Measurements from ENCODE around the gene SLC25A10.

The SLC25A10 gene

DNA sequence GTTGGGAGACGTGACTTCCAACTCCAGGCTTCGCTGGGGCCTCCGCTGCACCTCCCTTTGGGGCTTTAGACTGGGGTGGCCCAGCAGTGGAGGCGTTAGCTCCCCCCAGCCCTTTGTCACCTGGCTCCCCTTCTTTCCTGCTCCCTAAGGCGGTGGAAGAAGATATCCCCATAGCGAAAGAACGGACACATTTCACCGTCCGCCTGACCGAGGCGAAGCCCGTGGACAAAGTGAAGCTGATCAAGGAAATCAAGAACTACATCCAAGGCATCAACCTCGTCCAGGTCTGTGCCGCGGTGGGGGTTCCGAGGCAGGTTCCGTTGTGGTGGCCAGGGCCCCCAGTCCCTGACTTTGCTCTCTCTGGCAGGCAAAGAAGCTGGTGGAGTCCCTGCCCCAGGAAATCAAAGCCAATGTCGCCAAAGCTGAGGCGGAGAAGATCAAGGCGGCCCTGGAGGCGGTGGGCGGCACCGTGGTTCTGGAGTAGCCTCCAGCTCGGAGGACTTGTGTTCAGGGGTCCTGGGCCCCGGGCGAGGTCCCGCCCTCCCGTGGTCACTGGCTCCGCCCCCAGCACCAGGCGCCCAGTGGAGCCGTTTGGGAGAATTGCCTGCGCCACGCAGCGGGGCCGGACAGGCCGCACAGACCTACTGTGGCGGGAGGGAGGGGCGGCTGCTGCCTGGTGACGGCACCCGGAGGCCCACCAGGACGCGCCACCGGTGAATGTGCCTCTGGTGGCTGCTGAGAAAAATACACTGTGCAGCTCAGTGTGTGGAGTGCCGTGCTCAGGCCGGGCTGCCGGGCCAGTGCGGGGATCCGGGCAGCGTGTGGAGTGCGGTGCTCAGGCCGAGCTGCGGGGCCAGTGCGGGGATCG is 5.1 kb upstream of the SLC25A10 start:
- DNase-seq = no peak

DNA sequence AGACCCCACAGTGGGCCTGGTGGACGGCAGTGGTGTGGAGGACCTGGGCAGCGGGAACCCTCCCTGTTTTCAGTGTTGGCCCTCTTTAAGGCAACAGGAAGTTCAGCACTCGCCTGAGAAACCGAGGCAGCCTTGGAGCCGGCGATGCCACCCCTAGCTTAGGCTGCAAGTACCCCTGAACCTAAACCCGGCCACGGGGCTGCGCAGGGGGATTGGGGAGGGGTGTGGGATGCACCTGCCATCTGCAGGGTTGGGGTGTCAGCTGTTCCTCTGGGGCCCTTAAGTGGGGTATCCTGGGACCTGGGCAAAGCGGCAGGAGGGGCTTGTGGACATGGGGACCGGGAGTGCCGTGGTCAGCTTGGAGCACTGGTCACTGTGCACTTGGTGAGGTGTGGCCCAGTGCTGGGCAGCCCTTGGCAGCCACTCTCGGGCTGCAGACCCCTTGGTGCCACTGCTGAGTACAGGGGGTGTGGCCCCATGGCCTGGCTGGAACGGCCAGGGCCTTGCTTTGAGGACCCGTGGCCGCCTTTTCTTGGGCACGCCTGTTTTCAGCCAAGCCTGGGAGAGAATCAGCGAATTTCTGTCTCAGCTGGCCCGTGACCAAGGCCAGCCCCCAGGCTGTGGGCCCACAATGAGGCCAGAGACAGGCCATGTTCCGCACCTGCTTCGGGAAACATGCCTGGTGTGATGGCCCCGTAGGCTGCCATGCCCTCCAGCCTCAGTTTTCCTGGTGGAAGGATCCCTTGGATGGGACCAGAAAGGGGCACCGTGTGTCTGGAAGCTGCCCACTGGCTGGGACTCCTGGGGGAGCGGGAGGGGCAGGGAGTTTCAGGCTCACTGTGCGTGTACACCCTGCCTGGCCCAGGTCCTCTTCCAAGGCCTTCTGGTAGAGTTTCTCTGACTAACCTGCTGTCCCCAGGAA is 4.1 kb upstream of the SLC25A10 start:
- DNase-seq = no peak

DNA sequence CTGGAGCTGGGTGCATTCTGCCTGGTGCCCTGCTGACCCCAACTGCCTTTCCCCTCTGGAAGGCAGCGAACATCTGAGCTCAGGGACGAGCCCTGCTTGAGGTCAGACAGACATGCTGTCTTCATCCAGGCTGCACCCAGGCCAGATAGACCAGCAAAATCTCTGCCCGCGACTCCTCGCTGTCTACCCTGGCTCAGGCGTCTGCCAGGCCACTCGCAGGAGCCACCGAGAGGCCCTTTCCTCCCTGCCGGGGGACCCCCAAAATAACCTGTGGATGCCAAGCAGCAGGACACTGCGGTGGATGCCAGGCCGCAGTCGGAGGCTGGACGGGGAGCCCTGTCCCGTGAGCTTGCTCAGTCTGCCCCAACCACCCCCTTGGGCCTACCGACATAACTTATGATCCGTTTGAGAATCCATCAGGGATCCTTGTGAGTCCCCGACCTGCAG is 3.3 kb upstream of the SLC25A10 start:
- DNase-seq = no peak

DNA sequence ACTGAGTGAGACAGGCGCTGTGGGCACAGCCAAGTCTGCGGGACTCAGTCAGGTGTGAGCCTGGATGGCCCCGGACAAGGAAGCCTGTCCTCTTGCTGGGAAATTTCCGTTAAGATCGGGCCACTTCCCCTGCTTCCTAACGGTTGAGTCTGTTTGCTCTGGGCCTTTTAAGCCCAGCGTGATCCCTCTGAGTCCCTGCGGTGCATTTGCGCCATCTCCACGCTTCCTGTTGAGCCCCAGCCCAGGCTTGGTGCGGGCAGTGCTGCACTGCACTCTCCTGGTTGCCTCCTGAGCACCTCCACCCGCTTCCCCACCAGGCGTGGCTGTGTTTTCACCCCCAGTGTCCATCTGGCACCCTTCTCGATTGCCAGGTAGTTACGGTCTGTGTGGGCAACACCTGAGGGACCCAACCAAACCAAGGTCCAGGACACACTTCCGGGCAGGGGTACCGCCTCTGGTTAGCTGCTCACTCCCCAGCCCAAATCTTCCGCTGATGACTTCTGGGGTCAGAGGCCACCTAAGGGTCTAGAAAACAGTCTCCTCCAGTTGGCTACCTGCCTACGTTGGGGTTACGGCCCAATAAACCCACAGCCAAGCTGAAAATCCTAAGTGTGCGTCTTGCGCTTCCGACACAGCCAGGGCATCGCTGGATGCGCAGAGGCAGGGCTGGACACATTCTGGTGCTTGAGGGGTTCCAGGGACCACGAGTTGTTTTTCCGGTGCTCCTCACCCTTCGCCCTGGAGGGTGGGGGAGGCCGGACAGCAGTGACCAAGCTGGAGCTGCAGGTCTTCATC is 1.4 kb upstream of the SLC25A10 start:
- DNase-seq = peak in 1 of 2 experiments; percentile 37

DNA sequence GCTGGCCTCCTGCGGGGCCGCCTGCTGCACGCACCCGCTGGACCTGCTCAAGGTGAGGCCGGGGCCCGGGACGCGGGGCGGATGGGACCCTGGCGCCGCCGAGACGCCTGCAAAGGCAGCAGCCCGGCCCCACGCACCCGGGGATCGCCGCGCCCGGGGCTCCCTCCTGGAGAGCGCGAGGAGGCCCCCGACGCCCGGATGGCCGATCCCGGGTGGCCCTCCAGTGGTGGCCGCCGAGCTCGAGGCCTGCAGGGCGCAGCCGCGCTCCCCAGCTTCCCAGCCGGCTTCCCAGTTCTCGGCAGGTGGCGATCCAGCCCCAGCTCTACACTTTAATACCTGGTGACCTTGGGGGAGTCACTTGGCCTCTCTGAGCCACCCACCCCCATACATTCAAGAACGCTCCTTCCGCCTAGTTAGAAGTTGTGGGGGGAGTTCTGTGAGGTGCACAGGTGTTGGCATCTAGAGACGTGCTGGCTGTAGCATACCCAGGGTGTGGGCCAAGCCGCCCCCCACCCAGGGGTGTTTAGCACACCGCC is 452 bp downstream of the SLC25A10 start:
- no peak for DNase-seq

DNA sequence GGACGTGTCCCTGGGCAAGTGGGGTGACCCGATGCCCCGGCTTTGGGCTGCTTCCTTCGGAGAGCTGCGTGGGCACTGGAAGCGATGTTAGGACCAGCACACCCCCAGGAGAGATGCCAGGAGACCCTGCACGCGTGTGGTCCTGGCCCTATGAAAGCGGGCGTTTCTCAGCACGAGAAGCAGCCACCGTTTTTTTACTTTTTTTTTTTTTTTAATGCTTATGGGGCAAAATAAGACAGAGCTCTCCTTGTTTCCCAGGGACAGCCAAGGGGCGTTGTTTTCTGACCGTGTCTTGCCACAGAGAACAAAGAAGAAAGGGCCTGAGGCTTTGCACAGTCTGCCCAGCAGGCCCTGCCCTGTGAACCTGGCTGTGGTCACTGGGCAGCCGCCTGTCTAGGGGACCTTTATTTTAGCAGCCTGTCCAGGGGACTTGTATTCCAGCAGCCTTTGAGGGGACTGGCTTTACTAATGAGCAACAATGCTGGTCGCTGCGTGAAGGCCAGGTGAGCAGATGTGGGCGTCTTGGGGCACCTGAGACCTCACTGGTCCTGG is 996 bp downstream of the SLC25A10 start:
- DNase-seq = no peak

DNA sequence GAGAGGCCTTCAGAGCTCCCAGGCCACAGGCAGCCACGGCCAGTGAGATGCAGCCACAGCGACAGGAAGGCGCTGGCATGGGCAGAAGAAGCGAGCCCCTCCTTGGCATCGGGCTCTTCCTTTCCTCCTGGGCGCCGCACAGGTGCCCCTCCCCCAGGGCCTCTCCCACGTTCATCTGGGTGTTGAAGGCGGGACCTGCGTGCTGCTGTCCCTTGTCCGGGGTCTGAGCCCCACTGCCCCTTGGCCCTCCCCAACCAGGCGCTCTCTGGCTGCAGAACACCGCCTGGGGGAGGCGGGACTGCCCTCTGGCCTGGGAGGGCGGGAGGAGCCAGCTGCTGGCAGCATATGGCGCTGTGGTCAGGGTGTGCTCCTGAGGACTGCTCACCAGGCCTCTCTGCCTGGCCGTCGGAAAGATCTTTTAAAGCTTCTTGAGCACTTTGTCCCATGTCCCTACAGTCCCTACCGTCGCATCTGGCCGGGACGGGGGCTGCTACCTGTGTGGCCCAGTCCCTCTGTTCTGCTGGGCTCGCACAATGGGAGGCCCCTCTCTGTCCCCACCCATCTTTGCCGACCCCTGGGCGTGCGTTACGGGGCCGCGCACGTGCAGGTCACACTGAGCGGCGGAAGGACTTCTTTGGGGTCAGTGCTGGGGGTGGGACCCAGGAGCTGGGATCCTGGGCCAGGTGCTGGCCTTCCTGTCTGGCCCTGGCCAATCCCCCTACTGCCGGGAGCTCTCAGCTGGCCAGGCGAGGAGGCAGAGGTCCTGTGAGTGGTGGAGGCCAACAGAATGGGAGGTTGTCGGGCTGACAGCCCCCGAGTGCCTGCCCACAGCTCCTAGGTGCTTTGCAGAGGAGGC is 1.7 kb downstream of the SLC25A10 start:
- no peak for DNase-seq

DNA sequence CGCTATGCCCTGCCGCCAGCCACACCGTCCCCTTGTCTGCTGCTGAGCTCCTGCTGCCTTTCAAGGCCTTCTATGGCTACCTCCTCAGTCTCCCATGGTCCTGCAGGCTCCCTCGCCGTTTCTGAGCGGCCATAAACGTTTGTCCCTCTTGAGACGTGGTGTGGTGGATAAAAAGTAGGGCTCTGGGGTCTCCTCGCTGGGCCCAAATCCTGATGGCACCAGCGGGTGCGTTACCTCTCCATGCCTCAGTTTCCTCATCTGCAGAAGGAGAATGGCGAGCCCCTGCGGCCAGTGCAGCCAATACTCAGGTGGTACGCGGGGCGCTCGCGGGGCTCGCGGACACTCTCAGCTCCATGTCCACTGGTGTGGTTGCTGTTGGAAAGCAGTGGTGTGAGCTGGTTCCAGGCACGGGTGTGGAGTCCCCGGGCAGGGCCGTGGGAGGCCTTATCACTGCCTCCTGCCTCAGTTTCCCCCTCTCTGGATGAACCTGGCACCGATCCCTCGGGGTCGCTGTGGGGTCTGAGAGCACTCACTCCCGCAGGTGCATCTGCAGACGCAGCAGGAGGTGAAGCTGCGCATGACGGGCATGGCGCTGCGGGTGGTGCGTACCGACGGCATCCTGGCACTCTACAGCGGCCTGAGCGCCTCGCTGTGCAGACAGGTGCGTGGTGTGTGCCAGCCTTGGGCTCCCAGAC is 2.5 kb downstream of the SLC25A10 start:
- no peak for DNase-seq

DNA sequence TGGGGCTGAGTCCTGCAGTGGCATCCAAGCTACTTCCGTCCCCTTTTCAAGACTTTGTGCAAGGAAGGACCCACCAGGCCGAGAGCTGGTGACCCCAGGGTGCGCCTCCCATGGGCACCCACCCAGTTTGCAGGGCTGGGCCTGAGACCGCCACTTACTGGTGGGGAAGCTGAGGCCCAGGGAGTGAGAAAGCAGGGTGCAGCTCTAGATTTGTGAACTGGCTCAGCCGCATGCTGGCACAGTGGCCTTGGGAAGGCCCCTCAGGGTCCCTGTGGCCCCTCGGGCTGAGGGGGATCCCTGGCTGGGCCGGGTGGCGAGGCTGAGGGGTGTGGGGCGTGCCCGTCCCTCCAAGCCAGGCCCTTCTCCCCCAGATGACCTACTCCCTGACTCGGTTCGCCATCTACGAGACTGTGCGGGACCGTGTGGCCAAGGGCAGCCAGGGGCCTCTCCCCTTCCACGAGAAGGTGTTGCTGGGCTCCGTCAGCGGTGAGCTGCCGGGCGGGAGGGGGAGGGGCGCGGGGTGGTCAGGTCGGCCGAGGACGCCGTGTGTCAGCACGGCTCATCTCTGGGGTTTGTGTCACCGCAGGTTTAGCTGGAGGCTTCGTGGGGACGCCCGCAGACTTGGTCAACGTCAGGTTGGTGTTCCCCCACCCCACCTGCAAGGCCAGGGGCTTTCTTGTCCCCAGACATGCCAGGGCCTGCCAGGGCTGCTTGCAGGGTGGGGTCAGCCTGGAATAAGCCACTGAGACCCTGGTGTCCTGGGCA is 3.2 kb downstream of the SLC25A10 start:
- DNase-seq = no peak

DNA sequence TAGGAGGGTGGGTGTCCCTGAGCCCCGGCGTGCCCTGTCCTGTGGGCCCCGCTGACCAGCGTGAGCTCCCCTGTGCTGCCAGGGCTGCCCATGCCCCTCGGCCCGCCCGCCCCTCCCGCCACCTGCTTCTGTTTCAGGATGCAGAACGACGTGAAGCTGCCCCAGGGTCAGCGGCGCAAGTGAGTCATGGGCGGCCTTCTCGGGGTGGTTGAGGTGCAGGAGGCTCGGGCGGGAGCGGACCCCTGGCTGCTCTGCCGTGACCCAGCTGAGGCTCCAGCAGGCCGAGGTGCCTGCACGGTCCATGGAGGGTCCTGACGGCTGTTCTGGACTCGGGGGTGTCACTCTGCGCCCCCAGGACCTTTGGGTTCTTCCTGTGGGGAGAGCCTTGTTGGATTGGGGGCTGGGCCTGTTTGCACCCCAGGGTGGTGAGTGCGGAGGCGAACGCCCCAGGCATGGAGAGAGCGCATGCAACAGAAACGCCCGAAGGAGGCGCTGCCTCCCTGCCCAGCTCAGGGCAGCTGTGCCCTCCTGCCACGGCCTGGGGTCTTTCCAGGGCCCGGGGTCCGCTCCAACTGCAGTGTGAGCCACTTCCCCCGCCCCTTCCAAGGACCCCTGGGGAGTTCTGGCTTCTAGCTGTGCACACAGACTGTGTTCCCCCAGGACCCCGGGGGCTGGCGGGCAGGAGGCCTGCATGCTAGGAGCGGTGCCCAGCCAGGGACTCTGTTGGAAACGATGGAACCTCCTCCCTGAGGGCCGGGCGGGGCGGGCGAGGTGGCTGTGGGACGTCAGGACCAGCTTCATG is 4.0 kb downstream of the SLC25A10 start:
- DNase-seq = no peak

DNA sequence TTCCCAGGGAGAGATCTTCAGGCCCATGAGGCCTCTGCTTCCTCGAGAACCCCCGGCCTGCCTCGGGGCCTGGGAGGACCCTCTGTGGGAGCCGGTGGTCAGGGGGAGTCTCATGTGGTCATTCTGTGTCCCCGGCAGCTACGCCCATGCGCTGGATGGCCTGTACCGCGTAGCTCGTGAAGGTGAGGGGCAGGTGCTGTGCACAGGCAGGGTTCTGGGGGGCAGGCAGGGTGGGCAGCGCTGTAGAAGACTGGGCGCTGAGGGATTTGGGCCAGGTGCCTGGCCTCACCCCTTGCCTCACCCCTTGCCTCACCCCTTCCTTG is 4.6 kb downstream of the SLC25A10 start:
- no peak for DNase-seq

DNA sequence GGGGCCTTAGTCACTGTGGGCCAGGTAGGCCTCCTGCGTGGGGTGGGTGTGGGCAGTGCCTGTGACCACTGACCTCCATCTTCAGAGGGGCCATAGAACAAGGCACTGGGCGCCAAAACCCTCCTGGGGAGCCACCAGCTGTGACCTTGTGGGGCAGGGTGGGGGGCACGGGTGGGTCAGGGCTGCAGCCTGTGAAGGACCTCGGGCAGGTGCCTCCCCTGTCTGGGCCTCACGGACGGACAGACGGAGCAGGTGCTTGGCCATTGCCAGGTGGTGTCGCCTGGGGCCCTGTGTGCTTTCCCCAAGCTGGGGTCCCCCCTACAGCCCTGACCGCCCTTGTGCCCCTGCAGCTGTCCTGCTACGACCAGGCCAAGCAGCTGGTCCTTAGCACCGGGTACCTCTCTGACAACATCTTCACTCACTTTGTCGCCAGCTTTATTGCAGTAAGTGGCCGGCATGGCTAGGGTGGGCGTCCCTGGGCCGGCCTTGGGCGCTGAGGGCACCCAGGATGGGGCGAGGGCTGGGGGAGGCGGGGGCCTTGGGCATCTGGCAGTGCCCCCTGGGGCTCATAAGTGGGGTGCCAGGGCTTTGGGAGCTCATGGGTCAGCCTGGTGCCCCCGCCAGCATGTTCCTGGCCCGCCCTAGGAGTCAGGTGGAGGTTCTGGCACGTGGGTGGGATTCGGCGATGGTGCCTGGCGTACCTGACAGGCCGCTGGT is 5.1 kb downstream of the SLC25A10 start:
- DNase-seq = no peak

DNA sequence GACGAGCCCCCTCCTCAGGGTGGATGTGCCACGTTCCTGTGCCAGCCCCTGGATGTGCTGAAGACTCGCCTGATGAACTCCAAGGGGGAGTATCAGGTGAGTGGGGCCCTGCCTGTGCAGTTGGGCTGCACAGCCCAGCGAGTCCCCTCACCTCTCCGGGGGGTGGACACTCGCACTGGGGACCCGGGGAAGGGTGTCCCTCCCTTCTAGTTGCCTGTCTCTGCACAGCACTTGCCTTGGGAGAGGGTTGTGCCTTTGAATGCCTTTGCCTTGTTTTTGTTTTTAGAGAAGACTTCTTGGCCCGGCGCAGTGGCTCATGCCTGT is 5.6 kb downstream of the SLC25A10 start:
- no peak for DNase-seq

DNA sequence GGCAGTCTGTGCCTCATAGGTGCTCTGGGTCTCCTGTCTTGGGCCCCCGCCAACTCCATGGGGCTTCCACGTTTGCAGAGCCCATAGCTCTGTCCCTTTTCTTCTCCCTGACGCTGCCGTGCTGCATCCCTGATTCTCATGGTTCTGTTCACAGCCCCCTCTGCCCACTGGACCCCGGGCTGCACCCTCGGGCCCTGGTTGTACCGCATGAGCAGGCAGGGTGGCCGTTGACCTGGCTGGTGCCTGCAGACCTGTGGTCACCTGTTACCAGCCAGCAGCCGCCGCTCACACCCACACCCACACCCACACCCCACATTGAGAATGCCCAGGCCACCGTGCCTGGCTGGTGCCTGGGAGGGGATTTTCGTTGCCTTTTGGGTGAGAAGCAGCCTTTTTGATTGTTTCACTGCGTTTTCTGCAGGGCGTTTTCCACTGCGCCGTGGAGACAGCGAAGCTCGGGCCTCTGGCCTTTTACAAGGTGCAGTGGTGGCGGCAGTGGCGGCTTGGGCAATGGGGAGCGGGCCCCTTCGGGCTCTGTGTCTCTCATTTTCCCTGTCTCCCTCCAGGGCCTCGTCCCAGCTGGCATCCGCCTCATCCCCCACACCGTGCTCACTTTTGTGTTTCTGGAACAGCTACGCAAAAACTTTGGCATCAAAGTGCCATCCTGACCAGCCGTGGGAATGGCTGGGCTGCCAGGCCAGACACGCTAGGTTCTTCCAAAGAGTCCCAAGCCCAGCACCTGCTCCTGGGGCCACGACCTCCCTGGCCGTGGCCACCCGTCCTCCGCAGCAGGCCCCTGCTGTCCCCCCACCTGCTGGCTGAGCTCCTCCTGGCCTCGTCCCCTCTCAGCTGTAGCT is 7.6 kb downstream of the SLC25A10 start:
- no peak for DNase-seq

DNA sequence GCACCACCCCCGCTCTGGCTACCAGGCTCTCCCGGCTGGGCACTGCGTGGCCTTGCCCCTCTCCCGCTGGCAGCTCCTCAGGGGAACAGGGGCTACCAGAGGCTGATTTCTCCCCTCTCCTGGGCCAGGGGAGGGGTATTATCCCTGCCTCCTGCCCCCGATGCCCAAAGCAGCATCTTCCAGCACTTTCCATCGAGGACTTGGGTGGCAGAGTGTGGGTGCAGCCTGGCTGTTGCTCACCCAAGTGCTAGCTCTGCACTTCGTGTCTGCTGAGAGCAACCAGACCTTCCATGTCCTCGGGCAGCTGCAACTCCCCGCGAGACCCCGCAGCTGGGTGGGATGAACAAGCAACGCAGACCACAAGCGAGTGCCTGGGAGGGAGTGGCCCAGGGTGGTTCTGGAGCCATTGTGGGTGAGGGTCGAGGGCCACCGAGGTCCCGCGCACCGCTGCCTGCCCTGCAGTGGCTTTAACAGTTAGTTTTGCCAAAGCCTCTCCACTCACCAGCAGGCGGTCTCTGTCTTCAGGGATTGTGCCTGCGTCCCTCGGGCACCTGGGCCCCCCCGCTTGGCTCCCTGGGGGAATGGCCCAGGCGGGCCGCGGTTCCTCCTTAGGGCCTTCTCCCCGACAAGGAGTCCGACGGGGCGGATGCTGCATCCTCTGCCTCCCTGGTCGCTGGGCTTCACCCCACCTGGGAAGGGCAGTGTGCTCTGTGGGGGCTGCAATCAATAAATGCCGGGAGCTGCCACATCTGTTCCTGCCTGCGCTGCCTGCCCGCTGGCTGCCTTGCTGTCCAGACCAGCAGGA is 8.4 kb downstream of the SLC25A10 start:
- no peak for DNase-seq

DNA sequence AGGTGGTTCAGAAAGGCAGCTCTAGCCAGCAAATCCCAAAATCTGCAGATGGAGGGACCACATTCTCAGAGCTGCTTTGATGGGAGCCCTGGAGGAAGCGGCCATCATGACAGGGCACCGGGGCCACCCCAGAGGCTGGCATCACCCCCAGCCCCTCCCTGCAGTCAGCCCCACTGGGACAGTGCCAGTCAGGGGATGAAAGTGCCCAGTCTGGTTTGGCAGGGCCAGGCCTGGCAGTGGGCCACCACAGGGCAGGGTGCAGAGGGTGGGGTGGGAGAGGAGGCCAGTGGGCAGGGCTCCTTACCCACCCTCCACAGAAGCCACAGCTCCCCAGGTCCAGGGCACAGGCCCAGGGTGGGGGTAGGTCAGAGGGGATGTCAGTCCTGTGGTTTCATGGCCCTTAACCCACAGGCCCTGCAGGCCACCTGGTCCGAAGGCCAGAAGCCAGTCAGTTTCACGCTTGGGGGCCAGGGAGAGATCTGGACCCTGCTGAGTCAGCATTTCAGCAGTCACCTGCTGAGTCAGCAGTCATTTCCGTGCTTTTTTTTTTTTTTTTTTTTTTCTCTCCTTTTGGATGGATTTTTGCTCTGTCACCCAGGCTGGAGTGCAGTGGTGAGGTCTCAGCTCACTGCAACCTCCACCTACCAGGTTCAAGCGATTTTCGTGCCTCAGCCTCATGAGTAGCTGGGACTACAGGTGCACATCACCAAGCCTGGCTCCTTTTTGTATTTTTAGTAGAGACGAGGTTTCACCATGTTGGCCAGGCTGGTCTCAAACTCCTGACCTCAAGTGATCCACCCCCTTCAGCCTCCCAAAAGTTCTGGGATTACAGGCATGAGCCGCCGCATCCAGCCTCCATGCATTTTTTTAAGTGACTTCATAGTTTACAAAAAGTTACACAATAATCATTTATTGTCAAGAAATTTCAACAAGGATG is 10.4 kb downstream of the SLC25A10 start:
- no peak for DNase-seq
